Mesenchymal stem cell (in vitro differentiated cells and primary cell): ENCODE results near the gene GHDC.
"Not testable (repeated sequence)": the region's sequence is repeated elsewhere in the genome, so short reads cannot be mapped to it uniquely, and the experiment has no call there.

Experiments used
- DNase-seq: peaks from one replicate; pipeline ENCODE4 v3.0.0-alpha.2; 2013
- H2AFZ ChIP-seq: one replicate; pipeline ENCODE4 v1.6.1; 2013; ENCODE audit warnings: low read depth, mild to moderate bottlenecking, control low read depth, inconsistent platforms, low read length, moderate library complexity
- H2AK5ac ChIP-seq: 2 replicates; pipeline ENCODE4 v1.6.1; 2013; ENCODE audit warnings: low read length, moderate library complexity, mild to moderate bottlenecking, inconsistent platforms; ENCODE audit not compliant: severe bottlenecking
- H2BK120ac ChIP-seq: one replicate; pipeline ENCODE4 v1.6.1; 2013; ENCODE audit warnings: low read depth, mild to moderate bottlenecking, inconsistent platforms, low read length, moderate library complexity
- H2BK12ac ChIP-seq, 2 experiments: one replicate each; pipeline ENCODE4 v1.6.1; 2013; ENCODE audit warnings: inconsistent platforms in 2 of 2, low read length in 2 of 2, mild to moderate bottlenecking in 2 of 2, moderate library complexity in 2 of 2, control low read depth in 1 of 2
- H2BK15ac ChIP-seq: one replicate; pipeline ENCODE4 v1.6.1; 2013; ENCODE audit warnings: mild to moderate bottlenecking, low read depth, inconsistent platforms; ENCODE audit not compliant: poor library complexity, severe bottlenecking
- H2BK5ac ChIP-seq: 2 replicates; pipeline ENCODE4 v1.6.1; 2013; ENCODE audit warnings: low read depth, mild to moderate bottlenecking, low read length, control low read depth, inconsistent platforms; ENCODE audit not compliant: poor library complexity, severe bottlenecking
- H3K14ac ChIP-seq, 2 experiments: one replicate each; pipeline ENCODE4 v1.6.1; 2013; ENCODE audit warnings: inconsistent platforms in 2 of 2, low read length in 2 of 2, control low read depth in 1 of 2, mild to moderate bottlenecking in 1 of 2, moderate library complexity in 1 of 2
- H3K18ac ChIP-seq, 2 experiments: one replicate each; pipeline ENCODE4 v1.6.1; 2013; ENCODE audit warnings: inconsistent platforms in 2 of 2, low read length in 2 of 2, control low read depth in 1 of 2, low read depth in 1 of 2, mild to moderate bottlenecking in 1 of 2
- H3K23ac ChIP-seq, 2 experiments: one replicate each; pipeline ENCODE4 v1.6.1; 2013; ENCODE audit warnings: inconsistent platforms in 2 of 2, low read length in 2 of 2, mild to moderate bottlenecking in 2 of 2, moderate library complexity in 2 of 2, control low read depth in 1 of 2
- H3K27ac ChIP-seq: 2 replicates; pipeline ENCODE4 v1.5.1; 2013; ENCODE audit warnings: mild to moderate bottlenecking, moderate library complexity, low read length, control low read depth, inconsistent platforms; ENCODE audit not compliant: poor library complexity, severe bottlenecking
- H3K27me3 ChIP-seq, 2 experiments: 2 replicates each; pipeline versions ENCODE4 v1.6.1 to v1.7.0; 2013; ENCODE audit warnings: low read length in 2 of 2, mild to moderate bottlenecking in 2 of 2, moderate library complexity in 2 of 2, control low read depth in 1 of 2, inconsistent platforms in 1 of 2; ENCODE audit not compliant: control insufficient read depth in 1 of 2, insufficient read depth in 1 of 2
- H3K36me3 ChIP-seq, 2 experiments: 2 replicates each; pipeline versions ENCODE4 v1.6.1 to v1.7.0; 2013; ENCODE audit warnings: low read length in 2 of 2, control low read depth in 1 of 2, inconsistent platforms in 1 of 2, low read depth in 1 of 2, mild to moderate bottlenecking in 1 of 2; ENCODE audit not compliant: insufficient read depth in 2 of 2, control insufficient read depth in 1 of 2
- H3K4ac ChIP-seq, 2 experiments: one replicate each; pipeline ENCODE4 v1.6.1; 2013; ENCODE audit warnings: inconsistent platforms in 2 of 2, low read length in 2 of 2, mild to moderate bottlenecking in 2 of 2, moderate library complexity in 2 of 2, control low read depth in 1 of 2, low read depth in 1 of 2
- H3K4me1 ChIP-seq: 2 replicates; pipeline ENCODE4 v1.6.1; 2013; ENCODE audit warnings: low read depth, low read length, control low read depth; ENCODE audit not compliant: control insufficient read depth, insufficient read depth
- H3K4me2 ChIP-seq: 2 replicates; pipeline ENCODE4 v1.6.1; 2013; ENCODE audit warnings: low read length, mild to moderate bottlenecking, inconsistent platforms; ENCODE audit not compliant: poor library complexity, severe bottlenecking
- H3K4me3 ChIP-seq, 2 experiments: 2 replicates each; pipeline versions ENCODE4 v1.5.1 to v1.7.0; 2013; ENCODE audit warnings: low read length in 2 of 2, mild to moderate bottlenecking in 2 of 2, control low read depth in 1 of 2, low read depth in 1 of 2; ENCODE audit not compliant: insufficient read depth in 1 of 2
- H3K79me1 ChIP-seq: replicated peaks from 2 replicates; pipeline ENCODE4 v1.6.1; 2013; ENCODE audit warnings: mild to moderate bottlenecking, control low read depth, low read length, inconsistent platforms; ENCODE audit not compliant: poor library complexity, severe bottlenecking
- H3K9ac ChIP-seq: 2 replicates; pipeline ENCODE4 v1.7.0; 2013; ENCODE audit warnings: mild to moderate bottlenecking, low read length, moderate library complexity
- H3K9me3 ChIP-seq: 2 replicates; pipeline ENCODE4 v1.7.0; 2013; ENCODE audit warnings: mild to moderate bottlenecking, low read length; ENCODE audit not compliant: control insufficient read depth
- H4K8ac ChIP-seq: one replicate; pipeline ENCODE4 v1.6.1; 2013; ENCODE audit warnings: inconsistent platforms, mild to moderate bottlenecking, low read length, moderate library complexity
- H4K91ac ChIP-seq: one replicate; pipeline ENCODE4 v1.6.1; 2013; ENCODE audit warnings: mild to moderate bottlenecking, low read length, inconsistent platforms
- WGBS: methylation state at CpG from one replicate; pipeline ENCODE4 v1.1.7; 2013; ENCODE audit warnings: mixed read lengths; 5-methylcytosine and 5-hydroxymethylcytosine counted together

The GHDC gene

DNA sequence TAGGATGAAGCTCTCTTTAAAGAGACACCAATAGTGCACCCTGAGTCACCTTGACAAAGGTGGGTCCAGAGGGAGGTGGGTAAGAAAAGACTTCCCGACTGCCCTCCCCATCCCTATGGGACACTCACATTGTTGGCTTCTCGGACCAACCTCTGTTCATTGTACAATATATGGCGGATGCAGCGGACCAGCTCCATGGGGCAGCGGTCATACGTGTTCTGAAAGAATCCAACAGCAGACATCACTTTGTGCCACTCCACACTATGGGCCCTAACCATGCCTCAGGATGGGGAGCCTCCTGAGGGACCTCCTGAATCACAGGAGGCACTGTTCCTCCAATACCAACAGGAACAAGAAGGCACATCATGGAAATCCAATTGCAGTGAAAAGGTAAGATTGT, 30.4 kb upstream of the GHDC start:
- H2AK5ac ChIP-seq = no peak overlapping the region
- 99% methylated on average over 6 of the region's 6 CpGs for WGBS

DNA sequence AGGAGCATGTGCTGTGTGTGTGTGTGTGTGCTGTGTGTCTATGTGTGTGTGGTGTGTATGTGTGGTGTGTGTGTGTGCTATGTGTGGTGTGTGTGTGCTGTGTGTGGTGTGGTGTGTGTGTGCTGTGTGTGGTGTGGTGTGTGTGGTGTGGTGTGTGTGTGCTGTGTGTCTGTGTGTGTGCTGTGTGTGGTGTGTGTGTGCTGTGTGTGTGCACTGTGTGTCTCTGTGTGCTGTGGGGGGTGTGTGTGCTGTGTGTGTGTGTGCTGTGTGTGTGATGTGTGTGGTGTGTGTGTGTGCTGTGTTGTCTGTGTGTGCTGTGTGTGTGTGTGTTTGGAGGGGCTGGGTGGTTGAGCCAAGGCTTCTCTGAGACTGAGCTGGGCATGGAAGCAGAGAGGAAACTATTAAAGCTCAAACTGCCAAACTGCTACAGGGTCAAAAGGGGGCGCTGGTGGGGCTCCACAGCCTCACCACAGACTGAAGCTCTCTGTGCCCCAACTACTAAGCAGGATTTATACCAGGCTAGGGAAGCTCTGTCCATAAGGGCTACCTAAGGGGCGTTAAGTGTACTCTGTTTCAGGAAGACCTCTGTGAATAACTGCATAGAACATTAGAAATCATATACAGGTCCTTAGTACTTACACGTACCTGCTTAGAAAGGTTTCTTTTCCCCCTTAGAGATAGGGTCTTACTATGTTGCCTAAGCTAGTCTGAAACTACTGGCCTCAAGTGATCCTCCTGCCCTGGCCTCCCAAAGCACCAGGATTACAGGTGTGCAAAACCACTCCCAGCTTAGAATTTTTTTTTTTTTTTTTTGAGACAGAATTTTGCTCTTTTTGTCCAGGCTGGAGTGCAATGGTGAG, 27.8 kb upstream of the GHDC start:
- peaks cover 43 to 46% of the 10 kb centered on the region in 2 experiments for H3K36me3 ChIP-seq
- no peaks in the 10 kb centered on the region for H3K27me3 ChIP-seq
- no peak overlapping the region for H3K4me2 ChIP-seq
- H3K14ac ChIP-seq = no peak overlapping the region
- no peak overlapping the region for H3K4me3 ChIP-seq
- H3K79me1 ChIP-seq = peaks cover 3% of the 10 kb centered on the region
- no peaks in the 10 kb centered on the region for H3K4me1 ChIP-seq
- 45% methylated on average over 2 of the region's 3 CpGs for WGBS
- H3K4ac ChIP-seq = no peak overlapping the region
- H3K23ac ChIP-seq = no peak overlapping the region
- H2BK5ac ChIP-seq = no peak overlapping the region
- no peak overlapping the region for H2BK15ac ChIP-seq
- peak overlapping the region in 1 of 2 experiments; percentile 52 for H3K18ac ChIP-seq
- H2BK120ac ChIP-seq = no peak overlapping the region
- no peak overlapping the region for H2AK5ac ChIP-seq
- H3K9me3 ChIP-seq = no peaks in the 10 kb centered on the region
- H2AFZ ChIP-seq = no peak overlapping the region
- H2BK12ac ChIP-seq = peak overlapping the region in 1 of 2 experiments; percentile 29
- peak; percentile 70 for DNase-seq
- no peak overlapping the region for H3K9ac ChIP-seq
- no peak overlapping the region for H4K8ac ChIP-seq
- no peak overlapping the region for H3K27ac ChIP-seq
- H4K91ac ChIP-seq = no peak overlapping the region

More for the DNA sequence above, 30.4 kb upstream of the GHDC start:
- peaks cover 3% of the 10 kb centered on the region for H3K79me1 ChIP-seq
- no peak overlapping the region for H4K91ac ChIP-seq
- H3K14ac ChIP-seq = no peak overlapping the region
- H3K36me3 ChIP-seq = peaks cover 30 to 33% of the 10 kb centered on the region in 2 experiments
- H3K27ac ChIP-seq = no peak overlapping the region
- no peak overlapping the region for H2BK120ac ChIP-seq
- H3K4ac ChIP-seq = no peak overlapping the region
- H4K8ac ChIP-seq = no peak overlapping the region
- no peak overlapping the region for H3K18ac ChIP-seq
- no peak overlapping the region for H2BK15ac ChIP-seq
- H3K23ac ChIP-seq = no peak overlapping the region
- H3K27me3 ChIP-seq = no peaks in the 10 kb centered on the region
- H3K4me2 ChIP-seq = no peak overlapping the region
- H2BK12ac ChIP-seq = no peak overlapping the region
- H2AFZ ChIP-seq = no peak overlapping the region
- no peaks in the 10 kb centered on the region for H3K9me3 ChIP-seq
- H2BK5ac ChIP-seq = no peak overlapping the region
- DNase-seq = no peak
- no peaks in the 10 kb centered on the region for H3K4me1 ChIP-seq
- no peak overlapping the region for H3K9ac ChIP-seq
- H3K4me3 ChIP-seq = no peak overlapping the region

DNA sequence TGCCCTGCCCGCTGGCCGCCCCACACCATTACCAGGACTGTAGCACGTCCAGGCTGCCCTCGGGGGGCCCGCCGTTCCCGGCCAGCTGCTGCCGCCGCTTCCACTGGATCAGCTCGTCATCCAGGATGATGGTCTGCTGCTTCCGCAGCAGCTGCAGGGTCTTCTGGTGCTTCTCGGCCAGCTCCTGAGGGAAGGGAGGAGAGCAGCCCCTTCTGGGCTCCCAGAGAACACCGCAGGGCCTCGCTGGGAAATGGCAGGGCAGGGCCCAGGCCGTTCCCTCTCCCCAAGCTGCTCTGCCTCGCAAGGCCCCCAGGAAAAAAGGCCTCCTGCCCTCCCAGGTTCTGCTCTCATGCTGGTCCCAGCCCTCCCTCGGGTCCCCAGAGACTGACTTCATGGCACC, 25.0 kb upstream of the GHDC start:
- not testable (repeated sequence) for H2BK5ac ChIP-seq, H3K4me1 ChIP-seq

DNA sequence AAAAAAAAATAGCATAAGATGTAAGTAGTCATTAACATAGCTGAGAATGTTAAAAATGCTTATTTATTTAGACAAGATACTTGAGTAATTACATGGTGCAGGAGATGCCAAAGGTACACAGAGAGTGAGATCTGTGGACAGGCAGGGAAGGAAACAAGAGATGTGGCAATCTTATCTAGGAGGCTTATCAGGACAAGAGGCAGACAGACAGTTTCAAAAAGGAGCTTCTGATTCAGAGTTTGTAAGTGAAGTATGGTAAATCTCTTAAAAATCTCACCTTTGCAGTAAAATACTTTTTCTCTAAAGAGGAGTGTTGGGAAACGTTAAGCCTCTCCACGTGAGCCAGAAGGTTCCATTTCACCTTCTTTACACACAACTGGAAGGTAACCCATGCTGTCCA, 19.9 kb upstream of the GHDC start:
- Histone ChIP-seq H3K18ac (no peak overlapping the region), H3K27ac (no peak overlapping the region), H3K36me3 (peaks cover 51 to 68% of the 10 kb centered on the region in 2 experiments), H4K91ac (no peak overlapping the region), H4K8ac (no peak overlapping the region), H2BK120ac (no peak overlapping the region), H2BK12ac (no peak overlapping the region), H3K14ac (no peak overlapping the region), H3K4me1 (no peaks in the 10 kb centered on the region), H2BK5ac (no peak overlapping the region), H3K4me2 (no peak overlapping the region), H3K4me3 (no peak overlapping the region), H3K27me3 (no peaks in the 10 kb centered on the region), H3K23ac (no peak overlapping the region), H3K9me3 (no peaks in the 10 kb centered on the region), H3K4ac (no peak overlapping the region), H3K9ac (no peak overlapping the region), H3K79me1 (peaks cover 3% of the 10 kb centered on the region), H2BK15ac (no peak overlapping the region), H2AFZ (no peak overlapping the region), H2AK5ac (no peak overlapping the region)
- DNase-seq = no peak
- 83% methylated on average over 2 of the region's 2 CpGs for WGBS

More for the DNA sequence above, 25.0 kb upstream of the GHDC start:
- H4K8ac ChIP-seq, H2BK12ac ChIP-seq, DNase-seq, H3K14ac ChIP-seq, H3K27me3 ChIP-seq, H3K4me2 ChIP-seq, H4K91ac ChIP-seq, H3K4ac ChIP-seq, H2AK5ac ChIP-seq, H3K9ac ChIP-seq, H2BK120ac ChIP-seq, H3K79me1 ChIP-seq, H2BK15ac ChIP-seq, H3K4me3 ChIP-seq, H2AFZ ChIP-seq, H3K9me3 ChIP-seq, H3K18ac ChIP-seq, H3K27ac ChIP-seq, H3K23ac ChIP-seq: not testable (repeated sequence)
- H3K36me3 ChIP-seq = peaks cover 53 to 68% of the 10 kb centered on the region in 2 experiments
- no CpG with 5 or more reads among the region's 17 CpGs for WGBS
